GM20000 (cell line): Measurements from ENCODE around the gene ZNF584.

ENCODE experiments used
- DNase-seq: peaks from one replicate; pipeline ENCODE4 v3.0.0; 2012; ENCODE audit warnings: low spot score
- CTCF ChIP-seq: IDR thresholded peaks from 2 replicates; pipeline ENCODE4 v1.5.1; 2012; ENCODE audit warnings: mild to moderate bottlenecking, control low read depth; ENCODE audit errors: extremely low read depth, missing control alignments

The ZNF584 gene

GRCh38 chr19:58388175-58388526 is 20.3 kb upstream of the ZNF584 start:
- no peak for DNase-seq

GRCh38 chr19:58392945-58393724 is 15.3 kb upstream of the ZNF584 start:
- TF ChIP-seq CTCF = no peak
- DNase-seq = no peak

More at GRCh38 chr19:58388175-58388526, 20.3 kb upstream of the ZNF584 start:
- no peak for TF ChIP-seq CTCF

- no peak for TF ChIP-seq CTCF
- no peak for DNase-seq
Measured at GRCh38 chr19:58393725-58394033, 14.8 kb upstream of the ZNF584 start.

GRCh38 chr19:58394821-58395219 is 13.6 kb upstream of the ZNF584 start:
- TF ChIP-seq CTCF = no peak
- peak; percentile 16 for DNase-seq

GRCh38 chr19:58395220-58395978 is 13.1 kb upstream of the ZNF584 start, which contains the start of gene RNF225:
RNF225 (plus strand) TSS chr19:58395656; CDS start chr19:58396090, 434 bp downstream.
- DNase-seq = peak; percentile 14
- TF ChIP-seq CTCF = no peak

GRCh38 chr19:58395979-58396627 is 12.3 kb upstream of the ZNF584 start:
- TF ChIP-seq CTCF = no peak
- DNase-seq = peak; percentile 12
